Endothelial cell of umbilical vein (primary cell): ENCODE results near the gene CEMIP. TPM values are rescaled to one million over a fixed set of nuclear protein-coding genes. Genes with fewer than 3 reads are reported as not detected.
A peak's percentile ranks its signal among the peaks of the same experiment; 100 is the strongest.

ENCODE experiments used
- BruUV-seq: library from RNA; stranded (reverse); fragments of 400-500 nt; replicated peaks from 2 replicates; lab custom pipeline; 2021; lab: Mats Ljungman, UMichigan
- CTCF ChIA-PET: fragments of 300-600, 350-600 bp; sonication (Branson Sonifier 250); formaldehyde crosslinking; loops from one replicate; lab custom pipeline; 2021; ENCODE audit warnings: antibody characterized with exemption, inconsistent platforms; lab: Charles Lee
- POLR2A ChIA-PET: fragments of 300-600, 350-600 bp; sonication (Branson Sonifier 250); formaldehyde crosslinking; loops from one replicate; lab custom pipeline; 2021; ENCODE audit warnings: antibody characterized with exemption, inconsistent platforms; lab: Charles Lee
- DNase-seq: peaks from one replicate; pipeline ENCODE4 v3.0.0-alpha.2; 2011; ENCODE audit warnings: low read depth, low spot score
- FAIRE-seq: peaks from 2 replicates; lab custom pipeline; 2011; peaks lifted over from hg19 to GRCh38; lab: Jason Lieb, UNC
- H2AFZ ChIP-seq: 2 replicates; pipeline ENCODE4 v1.6.0; 2012; ENCODE audit warnings: low read depth, low read length, control low read depth, inconsistent platforms
- H3K27ac ChIP-seq: 2 replicates; pipeline ENCODE4 v1.5.1; 2011; ENCODE audit warnings: low read depth, mild to moderate bottlenecking, control low read depth, low read length, moderate library complexity; ENCODE audit not compliant: insufficient read depth
- H3K27me3 ChIP-seq, 2 experiments: 2 replicates each; pipeline versions ENCODE4 v1.6.0 to v1.6.1; 2011; ENCODE audit warnings: low read length in 2 of 2, mixed read lengths in 1 of 2; ENCODE audit not compliant: control insufficient read depth in 2 of 2, insufficient read depth in 2 of 2
- H3K36me3 ChIP-seq, 2 experiments: 2 replicates in 1 of 2; 3 replicates in 1 of 2; pipeline ENCODE4 v1.5.1; 2011; ENCODE audit warnings: low read length in 2 of 2, mild to moderate bottlenecking in 1 of 2, moderate library complexity in 1 of 2; ENCODE audit not compliant: control insufficient read depth in 2 of 2, insufficient read depth in 2 of 2; ENCODE audit errors: extremely low read depth in 1 of 2
- H3K4me1 ChIP-seq: 3 replicates; pipeline ENCODE4 v1.5.1; 2011; ENCODE audit warnings: mild to moderate bottlenecking, low read length; ENCODE audit not compliant: control insufficient read depth, insufficient read depth; ENCODE audit errors: extremely low read depth
- H3K4me2 ChIP-seq: 2 replicates; pipeline ENCODE4 v1.6.1; 2011; ENCODE audit warnings: low read length, control low read depth, mixed read lengths; ENCODE audit not compliant: insufficient read depth
- H3K4me3 ChIP-seq, 3 experiments: fragments of 200-600 bp in 1 of 3; sonication (generic), shearing (Covaris generic) in 1 of 3; replicated peaks in 1 of 3; 2 replicates each; pipeline ENCODE4 v1.5.1; 2011 to 2016; ENCODE audit warnings: control low read depth in 3 of 3, low read length in 3 of 3, mild to moderate bottlenecking in 2 of 3, inconsistent platforms in 1 of 3, low read depth in 1 of 3, moderate library complexity in 1 of 3; ENCODE audit not compliant: insufficient read depth in 1 of 3
- H3K79me2 ChIP-seq: 2 replicates; pipeline ENCODE4 v1.6.0; 2012; ENCODE audit warnings: low read length, inconsistent platforms; ENCODE audit not compliant: control insufficient read depth, insufficient read depth
- H3K9ac ChIP-seq: replicated peaks from 2 replicates; pipeline ENCODE3; 2011; ENCODE audit warnings: low read length, control low read depth; ENCODE audit not compliant: insufficient read depth; ENCODE audit errors: extremely low read depth
- H3K9me1 ChIP-seq: replicated peaks from 3 replicates; pipeline ENCODE4 v1.6.0; 2011; ENCODE audit warnings: mild to moderate bottlenecking, low read length; ENCODE audit not compliant: control insufficient read depth, insufficient read depth; ENCODE audit errors: extremely low read depth
- H3K9me3 ChIP-seq: replicated peaks from 2 replicates; pipeline ENCODE4 v1.5.1; 2012; ENCODE audit warnings: low read length, inconsistent platforms; ENCODE audit not compliant: control insufficient read depth, insufficient read depth
- H4K20me1 ChIP-seq: replicated peaks from 2 replicates; pipeline ENCODE3; 2011; ENCODE audit warnings: mild to moderate bottlenecking, low read length; ENCODE audit not compliant: control insufficient read depth, insufficient read depth; ENCODE audit errors: extremely low read depth
- EZH2 ChIP-seq: IDR thresholded peaks from 2 replicates; pipeline ENCODE4 v1.6.1; 2012; ENCODE audit warnings: borderline replicate concordance, low read depth, mild to moderate bottlenecking, moderate library complexity, low read length, inconsistent platforms; ENCODE audit not compliant: severe bottlenecking
- FOS ChIP-seq: IDR thresholded peaks from 2 replicates; pipeline ENCODE4 v1.6.1; 2011; ENCODE audit warnings: mild to moderate bottlenecking, low read length, moderate library complexity, borderline replicate concordance; ENCODE audit not compliant: insufficient read depth
- GATA2 ChIP-seq: IDR thresholded peaks from 2 replicates; pipeline ENCODE4 v1.7.0; 2011; ENCODE audit warnings: low read depth, mild to moderate bottlenecking, moderate library complexity, mixed read lengths, low read length; ENCODE audit not compliant: insufficient read length, insufficient read depth
- JUN ChIP-seq: IDR thresholded peaks from 2 replicates; pipeline ENCODE4 v1.6.1; 2011; ENCODE audit warnings: borderline replicate concordance, low read depth; ENCODE audit not compliant: insufficient read length, insufficient read depth
- MYC ChIP-seq: IDR thresholded peaks from one replicate; pipeline ENCODE4 v1.6.1; 2011; ENCODE audit warnings: mild to moderate bottlenecking, low read depth, low read length
- POLR2AphosphoS5 ChIP-seq: IDR thresholded peaks from 2 replicates; pipeline ENCODE4 v1.6.1; 2012; ENCODE audit warnings: low read depth, mild to moderate bottlenecking, control low read depth, low read length, moderate library complexity; ENCODE audit not compliant: insufficient read depth
- dilution Hi-C: fragments of 300-500 bp; cut with MboI; formaldehyde crosslinking; loops from one replicate; pipeline ENCODE4 v1.15.0; 2019; ENCODE audit warnings: low sequenced_read_pairs; ENCODE audit not compliant: extremely low pct_ligation_motif_present
- intact Hi-C: fragments of 100-400 bp; cut with micrococcal nuclease; formaldehyde crosslinking; loops from one replicate; pipeline ENCODE4 v1.10.0; 2022
- polyA plus RNA-seq, 4 experiments: library from polyadenylated mRNA; depleted of rRNA in 3 of 4; stranded (reverse) in 3 of 4; unstranded in 1 of 4; fragments of >200 nt; gene quantifications; 2 replicates each; pipeline versions ENCODE4 v1.2.1 to v1.2.3, GENCODE V29; 2011 to 2012; ENCODE audit warnings: missing spikeins in 1 of 4
- total RNA-seq: library from RNA; stranded (reverse); gene quantifications from 2 replicates; pipeline ENCODE4 v1.2.3, GENCODE V29; 2021
- TF ChIP-seq, protein P1 (sequence below): IDR thresholded peaks from 2 replicates; pipeline ENCODE4 v1.6.1; 2011; ENCODE audit not compliant: insufficient read depth, insufficient read length

Gene CEMIP
- total and polyA plus RNA-seq, 2 donors (not counting 3 experiments of a cell fraction or from before 2014, with no cell fraction given): 0.01 TPM; not detected in 1

- Histone ChIP-seq H3K36me3 (no peaks in the 10 kb centered on the region), H4K20me1 (no peaks in the 10 kb centered on the region), H3K4me2 (no peak overlapping the region), H2AFZ (no peak overlapping the region), H3K9me3 (no peaks in the 10 kb centered on the region), H3K9me1 (no peaks in the 10 kb centered on the region), H3K4me3 (no peak overlapping the region), H3K9ac (no peak overlapping the region), H3K27ac (no peak overlapping the region), H3K27me3 (no peaks in the 10 kb centered on the region), H3K79me2 (no peaks in the 10 kb centered on the region), H3K4me1 (no peaks in the 10 kb centered on the region)
- ChIA-PET POLR2A (no interaction called here), CTCF (no interaction called here)
- TF ChIP-seq JUN (no peak), POLR2AphosphoS5 (no peak), FOS (no peak), EZH2 (no peak), GATA2 (no peak), MYC (no peak)
- TF ChIP-seq, protein P1, sequence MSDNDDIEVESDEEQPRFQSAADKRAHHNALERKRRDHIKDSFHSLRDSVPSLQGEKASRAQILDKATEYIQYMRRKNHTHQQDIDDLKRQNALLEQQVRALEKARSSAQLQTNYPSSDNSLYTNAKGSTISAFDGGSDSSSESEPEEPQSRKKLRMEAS: no peak
- DNase-seq: no peak
- no TSS peak for BruUV-seq
- FAIRE-seq: no peak
- dilution Hi-C loops (no loop called here), intact Hi-C loops (no loop called here)
Measured at GRCh38 chr15:80846031-80846815, 67.1 kb downstream of the CEMIP start.

GRCh38 chr15:80849308-80849707, 70.1 kb downstream of the CEMIP start:
- peak; percentile 9 for TF ChIP-seq FOS
- no peak for TF ChIP-seq JUN
- H3K27me3 ChIP-seq: no peaks in the 10 kb centered on the region
- no peak overlapping the region for H3K9ac ChIP-seq
- no peaks in the 10 kb centered on the region for H3K9me3 ChIP-seq
- H3K4me2 ChIP-seq: no peak overlapping the region
- intact Hi-C loops (no loop called here), dilution Hi-C loops (no loop called here)
- no peaks in the 10 kb centered on the region for H3K36me3 ChIP-seq
- H3K4me3 ChIP-seq: no peak overlapping the region
- FAIRE-seq (no peak), DNase-seq (no peak)
- H4K20me1 ChIP-seq: no peaks in the 10 kb centered on the region
- BruUV-seq: no TSS peak
- no peak overlapping the region for H3K27ac ChIP-seq
- CTCF ChIA-PET: no interaction called here
- no peak overlapping the region for H2AFZ ChIP-seq
- H3K4me1 ChIP-seq: no peaks in the 10 kb centered on the region
- POLR2A ChIA-PET: no interaction called here
- no peaks in the 10 kb centered on the region for H3K79me2 ChIP-seq
- H3K9me1 ChIP-seq: no peaks in the 10 kb centered on the region
